GM10847 (cell line): Measurements from ENCODE around the gene PXMP4.

Experiments used
- POLR2A ChIP-seq: IDR thresholded peaks from 2 replicates; pipeline ENCODE4 v1.6.1; 2011; ENCODE audit not compliant: insufficient read length; ENCODE audit errors: extremely low read depth

PXMP4 gene

DNA sequence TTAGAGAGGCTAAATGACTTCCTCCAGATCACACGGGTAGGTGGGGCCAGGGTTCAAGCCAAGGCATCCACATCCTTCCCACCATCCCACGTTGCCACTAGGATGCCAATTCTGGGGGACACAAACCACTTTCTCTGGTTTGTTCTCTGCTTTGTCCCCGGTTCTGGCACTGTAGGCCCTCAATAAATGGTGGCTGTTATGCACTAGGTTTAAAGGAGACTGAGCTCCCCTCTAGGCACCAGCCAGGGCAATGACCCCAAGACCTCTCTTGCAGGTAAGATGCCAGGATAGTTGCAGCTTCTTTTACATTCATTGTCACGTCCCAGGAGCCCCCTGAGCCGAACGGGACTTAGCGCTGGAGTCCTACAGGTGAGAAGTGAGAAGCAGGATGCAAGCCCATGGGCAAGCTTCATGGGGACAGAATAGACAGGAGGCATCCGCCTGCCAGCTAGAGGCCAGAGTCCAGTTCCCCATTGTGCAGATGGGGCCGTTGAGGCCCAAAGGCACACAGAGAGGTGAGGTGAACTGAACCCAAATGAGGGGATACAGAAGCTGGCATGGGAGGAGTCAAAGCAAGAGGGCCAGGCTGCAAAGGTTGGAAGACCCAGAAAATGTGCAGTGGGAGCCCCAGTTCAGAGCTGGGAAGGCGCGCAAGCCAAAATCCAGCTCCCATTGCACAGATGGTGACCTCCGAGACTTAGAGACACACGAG, 677 bp downstream of the PXMP4 start:
- no peak for TF ChIP-seq POLR2A

DNA sequence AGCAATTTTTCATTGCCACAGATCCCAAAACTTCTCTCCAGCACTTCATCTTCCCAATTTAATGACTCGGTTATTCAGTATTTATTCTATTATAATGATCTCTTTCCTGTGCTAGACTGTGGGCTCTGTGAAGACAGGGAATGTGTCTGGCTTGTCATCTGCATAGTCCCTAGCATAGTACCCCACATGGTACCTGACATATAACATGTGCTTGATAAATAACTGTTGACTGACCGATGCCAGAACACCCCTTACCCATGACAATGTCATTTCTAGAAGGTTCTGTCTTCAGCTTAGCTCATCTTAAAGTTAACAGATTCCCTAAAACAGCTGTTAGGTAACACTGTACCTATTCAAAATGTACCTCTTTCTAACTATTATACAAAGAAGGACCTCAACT, 3.6 kb downstream of the PXMP4 start:
- no peak for TF ChIP-seq POLR2A

DNA sequence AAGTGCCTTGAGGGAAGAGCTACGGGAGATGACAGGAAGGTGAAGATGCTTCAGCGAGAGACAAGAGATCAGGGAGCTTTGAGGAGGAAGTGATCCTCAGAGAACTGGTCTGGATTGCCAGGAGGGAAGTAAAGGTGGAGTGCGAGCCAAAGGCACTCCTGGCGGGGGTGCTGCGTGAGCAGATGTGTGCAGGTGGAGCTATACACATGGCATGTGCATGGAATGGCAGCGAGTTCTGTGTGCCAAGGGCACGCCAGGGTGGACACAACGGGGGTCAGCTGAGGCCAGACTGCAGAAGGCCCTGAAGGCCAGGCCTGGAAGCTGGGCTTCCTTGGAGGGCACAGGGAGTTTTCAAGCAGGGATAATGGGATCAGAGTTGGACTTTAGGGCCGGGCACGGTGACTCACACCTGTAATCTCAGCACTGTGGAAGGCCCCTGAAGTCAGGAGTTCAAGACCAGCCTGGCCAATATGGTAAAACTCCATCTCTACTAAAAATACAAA, 6.2 kb downstream of the PXMP4 start:
- TF ChIP-seq POLR2A = no peak

DNA sequence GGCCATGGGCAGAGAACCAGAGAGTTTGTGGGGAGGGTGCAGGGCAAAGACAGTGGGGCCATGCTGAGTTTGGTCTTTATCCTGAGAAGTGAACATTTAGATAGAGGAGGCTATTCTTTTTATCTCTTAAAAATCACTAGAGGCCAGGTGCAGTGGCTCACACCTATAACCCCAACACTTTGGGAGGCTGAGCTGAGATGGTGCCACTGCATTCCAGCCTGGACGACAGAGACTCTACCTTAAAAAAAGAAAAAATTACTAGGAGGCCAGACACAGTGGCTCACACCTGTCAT, 8.7 kb downstream of the PXMP4 start:
- TF ChIP-seq POLR2A = no peak

GRCh38 chr20:33710681-33711445, 9.2 kb downstream of the PXMP4 start:
- no peak for TF ChIP-seq POLR2A

GRCh38 chr20:33709905-33710541, 10.1 kb downstream of the PXMP4 start:
- TF ChIP-seq POLR2A = no peak

DNA sequence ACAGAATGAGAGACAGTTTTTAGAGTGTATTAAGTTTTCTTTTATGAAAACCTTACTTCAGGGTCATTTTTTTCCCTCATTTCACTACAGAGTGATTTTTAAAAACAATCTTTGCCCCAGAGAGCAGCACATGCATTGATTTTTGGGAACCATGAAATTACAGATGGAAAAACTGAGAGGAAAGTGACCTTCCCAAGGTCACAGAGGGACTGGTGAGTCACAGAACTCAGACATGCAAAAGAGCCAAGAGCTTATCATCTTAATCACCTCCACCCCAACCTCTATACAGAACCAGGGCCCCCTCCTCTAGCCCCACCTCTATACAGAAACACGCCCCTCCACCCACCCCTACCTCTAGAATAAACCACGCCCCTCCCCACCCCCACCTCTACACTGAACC, 10.7 kb downstream of the PXMP4 start:
- TF ChIP-seq POLR2A = no peak

GRCh38 chr20:33707668-33708067, 12.4 kb downstream of the PXMP4 start:
- TF ChIP-seq POLR2A = no peak

DNA sequence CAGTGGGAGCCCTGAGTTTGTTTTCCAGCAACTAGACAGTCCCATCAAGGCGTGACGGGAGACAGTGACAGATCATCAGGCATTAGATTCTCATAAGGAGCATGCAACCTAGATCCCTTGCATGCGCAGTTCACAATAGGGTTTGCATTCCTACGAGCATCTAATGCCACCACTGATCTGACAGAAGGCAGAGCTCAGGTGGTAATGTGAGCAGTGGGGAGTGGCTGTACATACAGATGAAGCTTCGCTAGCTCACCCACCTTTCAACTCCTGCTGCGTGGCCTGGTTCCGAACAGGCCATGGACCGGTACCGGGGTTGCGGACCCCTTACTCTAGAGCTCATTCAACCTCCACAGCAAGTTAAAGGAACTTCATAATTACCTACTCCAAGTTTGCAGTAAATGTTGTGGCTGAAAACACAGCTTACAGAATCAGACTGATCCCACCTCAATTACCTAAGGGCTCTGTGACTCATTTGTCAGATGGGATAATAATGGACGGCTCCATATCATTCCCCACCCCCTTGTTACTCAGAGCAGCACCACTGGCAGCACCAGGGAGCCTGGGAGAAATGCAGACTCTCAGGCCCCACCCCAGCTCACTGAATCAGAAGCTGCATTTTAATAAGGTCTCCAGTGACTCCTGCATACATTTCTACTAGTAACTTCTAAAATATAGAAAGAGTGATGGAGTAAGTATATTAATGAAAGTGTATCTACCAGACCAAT, 15.7 kb downstream of the PXMP4 start:
- no peak for TF ChIP-seq POLR2A

DNA sequence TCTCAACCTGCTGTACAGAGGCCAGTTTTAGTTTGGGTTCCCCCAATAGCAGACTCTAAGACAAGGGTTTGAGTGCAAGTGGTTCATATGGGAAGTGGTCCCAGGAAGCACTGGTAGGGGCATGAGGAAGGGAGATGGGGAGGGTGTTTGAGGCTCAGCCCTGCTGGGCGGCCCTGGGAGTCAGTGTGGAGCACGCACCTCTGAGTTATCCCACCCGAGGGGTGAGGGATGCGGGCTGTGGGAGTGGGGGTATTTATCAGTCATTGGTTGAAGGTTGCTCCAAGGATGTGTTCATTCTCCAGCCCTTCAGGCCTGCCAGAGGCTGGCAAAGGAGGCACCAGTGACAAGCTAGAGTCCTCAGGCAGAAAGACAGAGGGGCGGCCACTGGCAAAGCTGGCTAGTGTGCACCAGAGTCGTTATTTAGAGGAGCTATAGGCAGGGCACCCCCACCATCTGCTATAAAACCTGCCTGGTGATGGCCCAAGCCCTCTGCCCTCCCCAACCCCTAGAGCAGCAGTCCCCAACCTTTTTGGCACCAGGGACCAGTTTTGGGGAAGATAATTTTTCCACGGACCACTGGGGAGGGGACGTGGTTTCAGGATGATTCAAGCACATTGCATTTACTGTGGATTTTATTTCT, 16.5 kb downstream of the PXMP4 start:
- no peak for TF ChIP-seq POLR2A

DNA sequence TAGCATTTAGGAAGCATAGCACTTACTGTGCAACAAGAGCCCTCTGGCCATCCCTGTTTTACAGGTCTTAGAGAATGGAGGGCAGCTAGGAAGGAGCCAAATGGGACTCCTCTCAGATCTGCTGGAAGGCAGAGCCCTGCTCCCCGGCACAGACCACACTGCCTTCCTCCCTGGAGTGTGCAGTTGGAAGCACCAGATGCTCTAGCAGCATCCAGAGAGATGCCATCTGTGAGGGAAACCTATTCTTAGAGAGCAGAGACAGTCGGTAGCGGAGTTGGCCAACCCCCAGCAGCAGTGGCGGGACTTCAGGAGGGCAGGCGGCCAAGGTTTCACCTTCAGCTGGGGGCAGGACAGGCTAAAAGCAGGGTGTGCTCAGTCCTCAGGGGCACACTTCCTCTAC, 17.2 kb downstream of the PXMP4 start:
- no peak for TF ChIP-seq POLR2A

GRCh38 chr20:33701629-33702450, 18.3 kb downstream of the PXMP4 start:
- TF ChIP-seq POLR2A = no peak

GRCh38 chr20:33697129-33697528, 23.0 kb downstream of the PXMP4 start:
- no peak for TF ChIP-seq POLR2A

GRCh38 chr20:33696448-33696847, 23.7 kb downstream of the PXMP4 start:
- no peak for TF ChIP-seq POLR2A

- TF ChIP-seq POLR2A = no peak
These were observed 25.5 kb downstream of the PXMP4 start for GRCh38 chr20:33694639-33695012.
